Sciatic nerve (tissue), 2 donors: ENCODE data around the gene USP30. TPM values are rescaled to one million over a fixed set of nuclear protein-coding genes. Genes with fewer than 3 reads are reported as not detected.
"Not testable (repeated sequence)": the region's sequence is repeated elsewhere in the genome, so short reads cannot be mapped to it uniquely, and the experiment has no call there.

Experiments used
- ATAC-seq: fragments of 200-7000 bp; cut with Tn5 transposase; one replicate; pipeline ENCODE4 v1.9.1; 2020; ENCODE audit warnings: mild to moderate bottlenecking, moderate library complexity
- DNase-seq: peaks from one replicate; pipeline ENCODE4 v3.0.0-alpha.2; 2020; ENCODE audit warnings: low spot score
- intact Hi-C: fragments of 100-400 bp; cut with DNase I; formaldehyde crosslinking; loops from one replicate; pipeline ENCODE4 v1.14.2; 2022
- total RNA-seq: library from RNA; stranded (reverse); fragmentation: NEBNext Ultra II Directional; extraction: Animal tissue kit (Norgen Biotek cat#: 25700); gene quantifications from one replicate; pipeline ENCODE4 v1.2.1, GENCODE V29; 2021
- donor health status: DM: no; HTN: no; CAD: no.
- donor health status: DM: no; HTN: no; CAD: no.

The USP30 gene, protein sequence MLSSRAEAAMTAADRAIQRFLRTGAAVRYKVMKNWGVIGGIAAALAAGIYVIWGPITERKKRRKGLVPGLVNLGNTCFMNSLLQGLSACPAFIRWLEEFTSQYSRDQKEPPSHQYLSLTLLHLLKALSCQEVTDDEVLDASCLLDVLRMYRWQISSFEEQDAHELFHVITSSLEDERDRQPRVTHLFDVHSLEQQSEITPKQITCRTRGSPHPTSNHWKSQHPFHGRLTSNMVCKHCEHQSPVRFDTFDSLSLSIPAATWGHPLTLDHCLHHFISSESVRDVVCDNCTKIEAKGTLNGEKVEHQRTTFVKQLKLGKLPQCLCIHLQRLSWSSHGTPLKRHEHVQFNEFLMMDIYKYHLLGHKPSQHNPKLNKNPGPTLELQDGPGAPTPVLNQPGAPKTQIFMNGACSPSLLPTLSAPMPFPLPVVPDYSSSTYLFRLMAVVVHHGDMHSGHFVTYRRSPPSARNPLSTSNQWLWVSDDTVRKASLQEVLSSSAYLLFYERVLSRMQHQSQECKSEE
- 19.2 TPM for total RNA-seq

DNA sequence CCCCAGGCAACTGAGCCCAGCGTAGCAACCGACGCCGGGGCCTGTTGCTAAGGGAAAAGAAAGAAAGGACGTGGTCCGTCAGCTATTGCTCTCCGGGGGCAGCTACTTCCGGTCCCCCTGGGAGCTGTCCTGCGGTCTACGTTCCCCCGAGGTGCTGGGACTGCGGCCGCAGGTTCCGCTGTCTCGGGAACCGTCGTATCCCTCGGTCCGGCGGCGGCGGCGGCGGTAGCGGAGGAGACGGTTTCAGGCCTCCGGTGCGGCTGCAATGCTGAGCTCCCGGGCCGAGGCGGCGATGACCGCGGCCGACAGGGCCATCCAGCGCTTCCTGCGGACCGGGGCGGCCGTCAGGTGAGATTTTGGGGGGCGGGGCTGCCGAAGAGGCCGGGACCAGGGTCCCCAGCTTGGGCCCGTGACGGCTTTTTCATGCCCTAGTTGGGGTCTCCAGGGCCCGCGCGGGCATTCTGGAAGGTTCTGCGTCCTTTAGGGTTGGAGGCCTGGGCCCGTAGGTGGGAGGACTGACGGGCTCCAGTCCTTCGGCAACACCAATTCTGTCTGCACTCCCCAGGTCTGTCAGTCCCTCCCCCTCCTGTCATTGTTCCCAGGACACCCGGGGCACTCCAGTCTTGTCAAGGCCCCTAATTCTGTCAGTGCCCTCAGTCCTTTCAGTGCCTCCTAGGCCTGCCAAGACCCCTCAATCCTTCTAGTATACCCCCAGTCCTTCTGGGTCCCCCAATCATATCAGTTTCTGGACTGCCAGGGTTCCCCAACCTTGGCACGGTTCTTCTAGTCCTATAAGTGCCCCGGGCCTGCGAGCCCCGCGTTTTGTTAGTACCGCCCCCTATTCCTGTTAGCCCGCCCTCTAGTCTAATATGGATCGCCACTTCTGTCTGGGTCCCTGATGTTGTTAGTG, at the start of gene USP30:
Gene USP30 (plus strand): TSS at position 163 of the 910 bp plus-strand sequence. CDS start 103 bp downstream, at position 266.
- ATAC-seq, result peak; percentile 96
- intact Hi-C loops, result no loop called here
- DNase-seq, result peak; percentile 92

DNA sequence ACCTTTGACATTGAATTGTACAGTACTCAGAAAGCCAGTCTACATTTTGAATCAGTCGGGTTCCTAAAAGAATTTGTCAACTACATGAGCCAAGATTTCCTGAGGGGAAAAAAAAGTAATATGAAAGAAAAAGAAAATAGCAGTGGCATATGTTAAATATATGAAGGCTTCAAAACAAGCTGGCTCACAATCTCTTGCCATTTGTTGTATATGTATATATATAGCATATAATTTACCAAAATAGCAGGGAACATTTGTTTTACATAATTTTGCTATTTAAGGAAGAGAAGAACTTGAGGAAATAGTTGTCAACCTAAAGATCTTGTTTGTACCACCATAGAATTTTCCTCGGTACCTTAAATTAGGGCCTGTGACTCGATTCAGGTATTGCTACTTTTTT, 48.4 kb upstream of the USP30 start:
- ATAC-seq, result no peak
- no peak for DNase-seq
- intact Hi-C loops, result no loop called here

DNA sequence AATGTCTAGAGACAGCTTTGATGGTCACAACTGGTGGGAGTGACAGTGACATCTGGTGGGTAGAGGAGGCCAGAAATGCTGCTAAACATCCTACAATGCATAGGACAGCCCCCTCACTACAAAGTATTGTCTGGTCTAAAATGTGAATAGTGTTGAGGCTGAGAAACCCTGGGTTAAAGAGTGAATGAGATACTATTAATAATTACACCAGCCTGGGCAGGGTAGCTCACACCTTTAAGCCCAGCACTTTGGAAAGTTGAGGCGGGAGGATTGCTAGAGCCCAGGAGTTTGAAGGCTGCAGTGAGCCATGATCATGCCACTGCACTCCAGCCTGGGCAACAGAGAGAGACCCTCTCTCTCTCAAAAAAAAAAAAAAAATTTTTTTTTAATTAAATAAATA, 42.6 kb upstream of the USP30 start:
- DNase-seq, result no peak
- no peak for ATAC-seq
- intact Hi-C loops, result no loop called here

DNA sequence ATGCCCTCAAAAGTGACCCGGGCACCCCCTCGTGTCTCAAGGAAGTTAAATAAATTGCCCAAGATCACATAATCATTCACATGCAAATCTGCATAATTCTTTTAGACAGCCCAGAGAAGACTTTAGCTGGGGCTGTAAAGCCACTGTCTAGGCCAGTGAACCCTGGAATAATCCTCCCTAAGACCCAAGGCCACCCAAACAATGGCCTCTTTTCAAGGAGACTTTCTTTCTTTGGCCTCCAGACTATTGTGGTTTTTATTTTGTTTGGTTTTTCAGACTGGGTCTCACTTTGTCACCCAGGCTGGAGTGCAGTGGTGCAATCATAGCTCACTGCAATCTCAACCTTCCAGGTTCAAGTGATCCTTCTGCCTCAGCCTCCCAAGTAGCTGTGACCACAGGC, 42.1 kb upstream of the USP30 start:
- DNase-seq (no peak), ATAC-seq (no peak)
- intact Hi-C loops, result no loop called here

DNA sequence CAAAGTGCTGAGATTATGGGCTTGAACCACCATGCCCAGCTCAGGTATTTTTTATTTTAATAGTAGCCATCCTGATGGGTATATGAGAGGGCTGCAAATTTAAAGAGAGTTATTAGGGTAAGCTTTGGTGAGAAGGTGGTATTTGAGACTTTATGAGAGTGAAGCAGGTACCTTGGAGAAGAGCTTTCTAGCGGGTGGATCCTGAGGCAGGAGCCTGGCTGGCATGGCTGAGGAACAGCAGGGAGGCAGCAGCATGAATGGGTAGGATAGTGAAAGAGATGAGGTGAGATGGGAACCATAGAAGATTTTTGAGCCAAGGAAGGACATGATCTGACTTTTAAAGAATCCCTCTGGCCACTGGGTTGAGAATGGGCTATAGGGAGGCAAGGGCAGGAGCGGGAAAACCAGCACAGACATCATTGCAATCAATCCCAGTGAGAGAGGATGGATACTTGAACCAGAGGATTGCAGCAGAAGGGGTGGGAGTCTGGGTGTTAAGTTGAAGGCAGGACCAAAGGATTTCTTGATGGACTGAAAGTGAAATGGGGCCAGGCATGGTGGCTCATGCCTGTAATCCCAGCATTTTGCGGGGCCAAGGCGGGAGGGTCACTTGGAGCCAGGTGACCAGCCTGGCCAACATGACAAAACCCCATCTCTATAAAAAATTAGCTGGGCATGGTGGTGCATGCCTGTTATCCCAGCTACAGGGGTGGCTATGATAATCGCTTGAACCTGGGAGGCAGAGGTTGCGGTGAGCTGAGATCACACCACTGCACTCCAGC, 37.2 kb upstream of the USP30 start:
- no peak for DNase-seq
- ATAC-seq, result no peak
- intact Hi-C loops, result no loop called here

DNA sequence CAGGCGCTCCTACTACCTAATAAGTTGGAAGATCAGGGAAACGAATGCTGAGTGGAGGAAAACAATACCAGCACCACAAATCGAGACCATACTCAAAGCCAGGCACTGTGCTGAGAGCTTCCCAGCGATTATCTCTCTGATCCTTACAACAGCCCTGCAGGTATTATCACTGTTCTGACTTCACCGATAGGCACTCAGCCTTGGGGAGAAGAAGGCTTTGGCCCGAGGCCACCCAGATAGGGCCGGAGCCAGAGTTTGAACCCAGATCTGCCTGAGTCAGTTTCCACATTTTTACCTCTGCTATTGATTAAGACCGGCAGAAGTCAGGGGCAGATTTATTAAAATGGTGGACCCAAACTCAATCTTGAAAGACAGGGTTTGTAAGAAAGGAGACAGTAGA, 36.4 kb upstream of the USP30 start:
- DNase-seq (no peak), ATAC-seq (no peak)
- intact Hi-C loops, result no loop called here

DNA sequence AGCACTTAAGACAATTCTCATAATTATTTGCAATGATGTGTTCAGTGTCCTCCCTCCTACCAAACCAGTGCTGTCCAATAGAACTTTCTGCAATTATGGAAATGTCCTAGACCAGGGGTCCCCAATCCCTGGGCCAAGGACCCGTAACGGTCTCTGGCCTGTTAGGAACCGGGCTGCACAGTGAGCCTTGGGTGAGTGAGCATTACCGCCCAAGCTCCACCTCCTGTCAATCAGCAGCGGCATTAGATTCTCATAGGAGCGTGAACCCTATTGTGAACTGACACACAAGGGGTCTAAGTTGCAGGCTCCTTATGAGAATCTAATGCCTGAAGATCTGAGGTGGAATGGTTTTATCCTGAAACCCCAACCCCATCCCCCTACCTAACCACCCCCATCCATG, 35.4 kb upstream of the USP30 start:
- intact Hi-C loops, result no loop called here
- no peak for DNase-seq
- no peak for ATAC-seq

DNA sequence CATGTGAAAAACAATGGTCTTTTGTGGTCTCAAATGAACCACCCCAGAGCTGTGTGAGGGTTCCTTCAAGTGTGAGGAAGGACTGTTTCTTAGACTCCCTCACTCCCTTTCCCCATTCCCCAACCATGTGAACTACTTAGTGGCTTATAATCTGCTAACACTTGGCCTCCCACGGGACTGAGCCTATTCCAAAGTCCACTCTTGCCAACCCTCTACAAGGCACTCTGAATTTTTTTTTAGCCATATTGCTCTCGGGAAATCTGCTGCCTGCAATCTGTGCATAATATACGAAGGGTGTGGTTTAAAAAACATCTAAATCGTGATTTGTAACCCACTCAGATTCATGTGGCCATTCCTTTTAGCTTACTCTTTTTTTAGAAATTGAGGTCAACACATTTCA, 34.1 kb upstream of the USP30 start:
- ATAC-seq (no peak), DNase-seq (no peak)
- intact Hi-C loops, result no loop called here

DNA sequence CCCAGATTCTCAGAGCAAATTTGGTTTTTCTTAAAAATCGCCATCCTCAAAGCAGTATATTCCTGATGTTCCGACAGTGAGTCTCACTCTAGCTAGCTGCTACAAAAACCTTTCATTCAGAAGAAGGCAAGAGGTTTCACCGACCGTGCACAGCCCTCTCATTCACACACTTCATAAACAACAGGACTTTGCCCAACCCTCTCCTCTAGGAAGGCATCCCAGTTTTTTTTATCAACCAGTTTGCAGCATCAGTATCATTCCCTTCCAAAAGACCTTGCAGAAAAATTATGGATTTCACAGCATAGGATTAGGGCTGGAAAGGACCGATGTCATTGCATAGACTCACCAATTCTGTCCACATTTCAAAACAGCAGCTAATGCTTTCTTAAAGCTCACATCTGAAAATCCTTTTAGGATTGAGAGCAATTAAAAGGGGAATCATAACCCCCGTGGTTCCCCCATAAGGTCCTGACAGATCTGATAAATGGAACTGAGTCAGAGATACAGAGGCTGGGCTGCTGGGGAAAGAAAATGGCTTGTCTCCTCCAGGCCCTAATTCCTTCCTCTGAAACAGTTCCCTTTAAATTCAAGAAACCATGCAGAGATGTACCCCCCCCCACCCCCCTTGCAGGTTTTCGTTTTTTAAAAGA, 32.1 kb upstream of the USP30 start:
- DNase-seq, result no peak
- intact Hi-C loops, result no loop called here
- ATAC-seq, result no peak

DNA sequence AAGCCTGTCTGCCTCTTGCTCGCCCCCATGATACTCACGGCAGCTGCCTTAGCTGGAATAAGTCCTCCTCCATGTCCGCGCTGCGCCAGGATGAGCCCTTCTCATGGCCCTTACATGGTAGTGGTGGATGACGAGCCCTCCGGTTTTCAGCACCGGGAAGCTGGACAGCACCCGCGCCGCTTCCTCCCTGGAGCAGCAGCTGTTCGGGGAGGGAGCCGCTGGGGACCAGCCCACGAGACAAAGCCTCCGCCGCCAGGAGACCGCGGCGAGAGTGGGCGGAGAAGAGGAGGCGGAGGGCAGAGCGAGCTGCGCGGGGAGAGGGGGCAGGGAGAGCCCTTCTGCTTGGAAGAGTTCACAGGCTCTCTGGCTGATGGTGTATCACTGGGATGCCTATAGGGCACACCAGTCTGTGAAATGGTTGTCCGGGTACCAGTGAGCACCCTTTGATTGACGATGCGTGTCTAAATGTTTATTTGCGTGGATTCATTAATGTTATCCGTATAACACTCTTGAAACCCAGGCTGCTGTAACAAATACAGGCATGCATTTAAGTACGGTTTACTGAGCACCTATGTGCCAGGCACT, 31.5 kb upstream of the USP30 start, which contains the start of gene SVOP:
Gene SVOP (minus strand): TSS at position 273 of the 585 bp plus-strand sequence. CDS start 200 bp downstream, at position 73.
- intact Hi-C loops, result no loop called here
- ATAC-seq (peak; percentile 70), DNase-seq (peak; percentile 77)

DNA sequence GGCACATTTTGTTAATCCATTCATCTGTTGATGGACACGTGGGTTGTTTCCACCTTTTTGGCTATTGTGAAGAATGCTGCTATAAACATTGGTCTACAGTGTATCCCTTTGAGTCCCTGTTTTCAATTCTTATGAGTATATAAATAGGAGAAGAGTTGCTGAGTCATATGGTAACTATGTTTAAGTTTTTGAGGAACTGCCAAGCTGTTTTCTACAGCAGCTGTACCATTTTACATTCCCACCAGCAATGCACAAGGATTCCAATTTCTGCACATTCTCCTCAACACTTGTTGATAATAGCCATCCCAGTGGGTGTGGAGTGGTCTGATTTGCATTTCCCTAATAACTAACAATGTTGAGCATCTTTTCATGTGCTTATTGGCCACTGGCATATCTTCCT, 24.6 kb upstream of the USP30 start:
- DNase-seq (no peak), ATAC-seq (no peak)
- intact Hi-C loops, result no loop called here

DNA sequence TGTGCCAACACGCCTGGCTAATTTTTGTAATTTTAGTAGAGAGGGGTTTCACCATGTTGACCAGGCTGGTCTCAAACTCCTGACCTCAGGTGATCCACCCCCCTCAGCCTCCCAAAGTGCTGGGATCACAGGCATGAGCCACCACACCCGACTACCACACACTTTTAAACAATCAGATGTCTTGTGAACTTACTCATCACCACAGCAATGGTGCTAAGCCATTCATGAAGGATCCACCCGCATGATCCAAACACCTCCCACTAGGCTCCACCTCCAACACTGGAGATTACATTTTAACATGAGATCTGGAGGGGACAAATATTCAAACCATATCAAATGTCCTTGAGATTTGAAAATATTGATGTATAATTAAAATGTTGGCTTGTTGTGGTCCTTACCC, 23.8 kb upstream of the USP30 start:
- intact Hi-C loops, ATAC-seq, DNase-seq: not testable (repeated sequence)

DNA sequence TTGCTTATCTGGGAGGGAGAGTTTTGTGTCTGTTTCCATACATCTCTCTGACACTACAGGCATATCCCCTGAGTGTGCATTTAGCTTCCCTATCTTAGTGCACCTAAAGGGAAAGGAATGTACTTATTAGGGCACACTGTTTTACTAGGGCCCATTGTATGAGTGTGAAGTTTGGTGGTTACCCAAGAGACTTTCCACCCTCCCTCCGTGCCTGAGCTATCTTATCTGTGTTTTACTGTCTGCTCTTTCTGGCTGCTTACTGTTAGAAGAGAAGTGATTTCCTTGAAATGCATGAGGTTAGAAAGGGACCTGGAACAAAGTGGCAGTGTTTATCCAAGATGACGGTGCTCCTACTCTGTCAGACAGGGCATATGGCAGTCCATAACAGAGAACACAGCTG, 23.0 kb upstream of the USP30 start:
- ATAC-seq, result no peak
- intact Hi-C loops, result no loop called here

DNA sequence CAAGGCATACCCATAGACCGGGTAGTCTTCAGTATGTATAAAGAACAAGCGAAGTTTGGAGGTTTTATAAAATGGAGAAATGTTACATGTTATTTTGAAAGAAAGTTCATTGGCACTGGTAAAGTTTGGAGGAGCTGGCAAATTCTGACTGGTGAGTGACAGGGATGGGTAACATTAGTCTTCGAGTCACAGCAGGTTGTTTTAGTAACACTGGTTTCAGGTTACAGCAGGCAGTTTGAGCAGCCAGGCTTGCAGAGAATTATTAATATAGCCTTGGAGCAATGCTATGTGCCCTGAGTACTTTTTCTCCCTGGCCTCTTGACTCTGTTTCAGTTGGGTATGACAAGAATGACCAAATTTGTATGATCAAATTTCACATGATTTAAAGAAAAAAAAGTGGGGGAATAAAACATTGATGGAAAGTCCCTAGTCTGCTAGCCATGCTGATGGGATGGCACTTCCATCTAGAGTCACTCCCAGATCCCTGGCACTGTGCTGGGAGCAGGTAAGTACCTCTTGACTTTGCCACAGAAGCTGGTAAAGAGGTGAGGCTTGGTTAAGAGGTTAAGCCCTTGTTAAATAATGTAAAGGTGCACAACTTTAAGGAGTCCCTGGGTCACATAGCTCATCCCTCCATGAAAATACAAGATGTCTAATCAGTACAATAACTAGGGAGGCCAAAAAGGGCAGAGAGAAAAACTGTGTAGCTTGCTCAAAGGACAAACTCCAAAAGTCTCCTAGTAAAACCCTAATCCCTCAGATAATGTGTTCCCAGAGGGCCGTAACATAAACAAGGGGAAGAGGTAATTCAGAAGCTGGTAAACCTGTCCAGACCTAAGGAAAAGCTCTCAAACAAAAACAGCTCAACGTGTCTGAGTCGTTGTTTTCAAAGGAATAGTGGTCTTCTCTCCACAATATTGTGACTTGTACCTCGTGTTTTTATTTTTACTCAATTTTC, 18.9 kb upstream of the USP30 start:
- no peak for DNase-seq
- no peak for ATAC-seq
- intact Hi-C loops, result no loop called here

More for the DNA sequence above, 23.0 kb upstream of the USP30 start:
- no peak for DNase-seq

DNA sequence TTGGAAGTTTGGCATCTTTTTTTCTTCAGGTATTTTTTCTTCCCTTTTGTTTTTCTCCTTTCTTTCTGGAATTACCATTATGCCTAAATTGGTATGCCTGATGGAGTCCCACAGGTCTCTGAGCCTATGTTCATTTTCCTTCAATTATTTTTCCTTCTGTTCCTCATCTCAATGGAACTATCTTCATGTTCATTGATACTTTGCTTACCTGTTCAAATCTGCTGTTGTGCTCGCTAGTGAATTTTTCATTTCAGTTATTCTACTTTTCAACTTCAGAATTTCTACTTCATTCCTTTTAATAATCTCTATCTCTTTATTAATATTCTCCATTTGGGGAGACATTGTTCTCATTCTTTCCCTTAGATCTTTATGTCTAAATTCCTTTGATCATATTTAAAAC, 15.4 kb upstream of the USP30 start:
- intact Hi-C loops, result no loop called here
- no peak for ATAC-seq
- DNase-seq, result no peak

DNA sequence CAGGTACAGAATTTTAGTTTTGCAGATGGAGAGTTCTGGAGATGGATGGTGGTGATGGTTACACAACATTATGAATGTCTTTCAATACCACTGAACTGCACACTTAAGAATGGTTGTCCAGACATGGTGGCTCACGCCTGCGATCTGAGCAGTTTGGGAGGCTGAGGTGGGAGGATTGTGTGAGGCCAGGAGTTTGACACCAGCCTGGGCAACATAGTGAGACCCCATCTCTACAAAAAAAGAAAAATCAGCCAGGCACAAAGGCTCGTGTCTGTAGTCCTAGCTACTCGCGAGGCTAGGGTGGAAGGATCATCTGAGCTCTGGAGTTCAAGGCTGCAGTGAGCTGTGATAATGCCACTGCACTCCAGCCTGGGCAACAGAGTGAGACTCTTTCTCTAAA, 8.1 kb upstream of the USP30 start:
- DNase-seq, result no peak
- no peak for ATAC-seq
- intact Hi-C loops, result no loop called here
